Fibroblast of lung (primary cell): ENCODE results near the gene YIF1B. TPM values are rescaled to one million over a fixed set of nuclear protein-coding genes. Genes with fewer than 3 reads are reported as not detected.

Experiments used
- DNase-seq, 2 donors: peaks; one replicate each; pipeline versions ENCODE4 v3.0.0 to v3.0.0-alpha.2; 2010; ENCODE audit warnings: low read depth in 2 of 2
- H2AFZ ChIP-seq: 2 replicates; pipeline ENCODE4 v1.5.1; 2012; ENCODE audit warnings: low read length, control low read depth, inconsistent platforms
- H3K27ac ChIP-seq: 2 replicates; pipeline ENCODE4 v1.5.1; 2011; ENCODE audit warnings: low read length, control low read depth; ENCODE audit not compliant: insufficient read depth
- H3K27me3 ChIP-seq: 2 replicates; pipeline ENCODE4 v1.5.1; 2011; ENCODE audit warnings: mild to moderate bottlenecking, low read length; ENCODE audit not compliant: control insufficient read depth, insufficient read depth
- H3K36me3 ChIP-seq: 2 replicates; pipeline ENCODE4 v1.5.1; 2011; ENCODE audit warnings: low read length; ENCODE audit not compliant: control insufficient read depth, insufficient read depth
- H3K4me1 ChIP-seq: 2 replicates; pipeline ENCODE4 v1.5.1; 2011; ENCODE audit warnings: low read length; ENCODE audit not compliant: control insufficient read depth, insufficient read depth; ENCODE audit errors: extremely low read depth
- H3K4me2 ChIP-seq: 2 replicates; pipeline ENCODE4 v1.5.1; 2011; ENCODE audit warnings: low read length, control low read depth; ENCODE audit not compliant: insufficient read depth; ENCODE audit errors: extremely low read depth
- H3K4me3 ChIP-seq, 4 experiments: fragments of 200-600 bp in 1 of 4; sonication (generic) in 1 of 4; replicated peaks in 1 of 4; 2 replicates each; pipeline ENCODE4 v1.5.1; 2011 to 2016; ENCODE audit warnings: low read length in 4 of 4, low read depth in 3 of 4, mild to moderate bottlenecking in 3 of 4, control low read depth in 2 of 4, inconsistent platforms in 1 of 4, mixed read lengths in 1 of 4; ENCODE audit not compliant: insufficient read depth in 1 of 4; ENCODE audit errors: control extremely low read depth in 1 of 4
- H3K79me2 ChIP-seq: 2 replicates; pipeline ENCODE4 v1.5.1; 2012; ENCODE audit warnings: mild to moderate bottlenecking, low read length, inconsistent platforms; ENCODE audit not compliant: control insufficient read depth, insufficient read depth
- H3K9ac ChIP-seq: 2 replicates; pipeline ENCODE4 v1.5.1; 2011; ENCODE audit warnings: mild to moderate bottlenecking, low read length, control low read depth; ENCODE audit not compliant: insufficient read depth
- H3K9me3 ChIP-seq: 2 replicates; pipeline ENCODE4 v1.5.1; 2012; ENCODE audit warnings: low read depth, low read length; ENCODE audit not compliant: control insufficient read depth, insufficient read depth
- H4K20me1 ChIP-seq: 2 replicates; pipeline ENCODE4 v1.5.1; 2011; ENCODE audit warnings: low read length; ENCODE audit not compliant: control insufficient read depth, insufficient read depth; ENCODE audit errors: extremely low read depth
- EZH2 ChIP-seq: IDR thresholded peaks from 2 replicates; pipeline ENCODE4 v1.5.1; 2012; ENCODE audit warnings: low read length, control low read depth, mild to moderate bottlenecking; ENCODE audit errors: missing control alignments
- polyA plus RNA-seq, 2 donors: library from polyadenylated mRNA; depleted of rRNA in 1 of 2; stranded (reverse) in 1 of 2; unstranded in 1 of 2; fragments of >200 nt; gene quantifications; 2 replicates each; pipeline ENCODE4 v1.2.1, GENCODE V29; 2011 to 2012; ENCODE audit warnings: missing spikeins in 1 of 2
- total RNA-seq: library from RNA; depleted of rRNA; stranded (reverse); fragments of >200 nt; gene quantifications from 2 replicates; pipeline ENCODE4 v1.2.1, GENCODE V29; 2014
- TF ChIP-seq, protein P1 (sequence below), 2 donors: IDR thresholded peaks in 1 of 2; conservative IDR thresholded peaks in 1 of 2; 1 replicate in 1 of 2; 2 replicates in 1 of 2; pipeline ENCODE4 v1.5.1; 2011 to 2012; ENCODE audit warnings: low read length in 2 of 2, control low read depth in 1 of 2, inconsistent platforms in 1 of 2, low read depth in 1 of 2, mild to moderate bottlenecking in 1 of 2

The YIF1B gene
- total and polyA plus RNA-seq, 2 donors (not counting 1 experiment from before 2014, with no cell fraction given): 73.3 to 96.5 TPM

DNA sequence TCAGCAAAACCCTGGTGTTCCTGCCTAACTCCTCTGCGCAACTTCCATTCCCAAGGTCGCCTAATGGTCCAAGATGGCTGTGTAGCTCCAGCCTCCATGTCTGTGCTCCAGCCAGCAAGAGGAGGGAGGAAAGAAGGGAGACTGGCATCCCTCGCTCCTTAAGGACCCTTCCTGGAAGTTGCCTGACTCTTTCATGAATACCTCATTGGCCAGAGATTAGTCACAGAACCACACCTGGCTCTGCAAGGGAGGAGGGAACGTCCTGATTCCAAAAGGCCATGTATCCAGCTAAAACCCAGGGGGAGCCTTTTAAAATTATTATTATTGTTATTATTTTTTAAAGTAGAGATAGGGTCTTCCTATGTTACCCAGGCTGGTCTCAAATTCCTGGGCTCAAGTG is 8.7 kb upstream of the YIF1B start:
- H3K4me1 ChIP-seq: peaks cover 5% of the 10 kb centered on the region
- peaks cover 9% of the 10 kb centered on the region for H3K36me3 ChIP-seq
- DNase-seq: no peak
- H3K9ac ChIP-seq: no peak overlapping the region
- no peaks in the 10 kb centered on the region for H3K27me3 ChIP-seq
- H3K9me3 ChIP-seq: no peaks in the 10 kb centered on the region
- no peak overlapping the region for H3K27ac ChIP-seq
- H3K4me3 ChIP-seq: no peak overlapping the region
- no peaks in the 10 kb centered on the region for H4K20me1 ChIP-seq
- H3K79me2 ChIP-seq: peaks cover 26% of the 10 kb centered on the region
- H3K4me2 ChIP-seq: no peak overlapping the region
- H2AFZ ChIP-seq: no peak overlapping the region
- TF ChIP-seq, protein P1, sequence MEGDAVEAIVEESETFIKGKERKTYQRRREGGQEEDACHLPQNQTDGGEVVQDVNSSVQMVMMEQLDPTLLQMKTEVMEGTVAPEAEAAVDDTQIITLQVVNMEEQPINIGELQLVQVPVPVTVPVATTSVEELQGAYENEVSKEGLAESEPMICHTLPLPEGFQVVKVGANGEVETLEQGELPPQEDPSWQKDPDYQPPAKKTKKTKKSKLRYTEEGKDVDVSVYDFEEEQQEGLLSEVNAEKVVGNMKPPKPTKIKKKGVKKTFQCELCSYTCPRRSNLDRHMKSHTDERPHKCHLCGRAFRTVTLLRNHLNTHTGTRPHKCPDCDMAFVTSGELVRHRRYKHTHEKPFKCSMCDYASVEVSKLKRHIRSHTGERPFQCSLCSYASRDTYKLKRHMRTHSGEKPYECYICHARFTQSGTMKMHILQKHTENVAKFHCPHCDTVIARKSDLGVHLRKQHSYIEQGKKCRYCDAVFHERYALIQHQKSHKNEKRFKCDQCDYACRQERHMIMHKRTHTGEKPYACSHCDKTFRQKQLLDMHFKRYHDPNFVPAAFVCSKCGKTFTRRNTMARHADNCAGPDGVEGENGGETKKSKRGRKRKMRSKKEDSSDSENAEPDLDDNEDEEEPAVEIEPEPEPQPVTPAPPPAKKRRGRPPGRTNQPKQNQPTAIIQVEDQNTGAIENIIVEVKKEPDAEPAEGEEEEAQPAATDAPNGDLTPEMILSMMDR (conservative IDR thresholded peaks at IDR 0.05 in 1 of 2, IDR thresholded peaks at IDR 0.05 in 1 of 2; ENCODE audit: low read depth in 1 of 2, low read length in 2 of 2): no peak
- TF ChIP-seq EZH2: no peak

DNA sequence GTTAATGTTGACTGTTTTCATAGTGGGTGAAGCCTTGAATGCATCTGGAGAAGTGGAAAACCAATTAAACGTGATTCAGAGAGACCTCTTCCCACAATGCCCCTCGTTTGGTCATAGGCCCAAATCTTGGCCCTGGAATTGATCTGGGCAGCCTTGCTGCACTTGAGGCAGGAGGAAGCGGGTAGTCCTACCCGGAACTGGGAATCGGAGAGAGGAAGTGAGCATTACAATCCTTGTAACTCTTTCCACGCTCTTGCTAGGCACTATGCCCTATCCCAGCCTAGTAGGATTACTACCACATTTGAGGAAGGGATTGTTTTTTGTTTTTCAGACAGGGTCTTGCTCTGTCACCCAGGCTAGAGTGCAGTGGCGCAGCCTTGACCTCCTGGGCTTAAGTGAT is 7.5 kb upstream of the YIF1B start:
- no peak for TF ChIP-seq EZH2
- TF ChIP-seq, protein P1 (conservative IDR thresholded peaks at IDR 0.05 in 1 of 2, IDR thresholded peaks at IDR 0.05 in 1 of 2; ENCODE audit: low read depth in 1 of 2, low read length in 2 of 2): no peak
- peaks cover 26% of the 10 kb centered on the region for H3K79me2 ChIP-seq
- H3K4me2 ChIP-seq: no peak overlapping the region
- no peak for DNase-seq
- no peak overlapping the region for H3K9ac ChIP-seq
- H4K20me1 ChIP-seq: no peaks in the 10 kb centered on the region
- H3K4me1 ChIP-seq: peaks cover 12% of the 10 kb centered on the region
- no peak overlapping the region for H2AFZ ChIP-seq
- H3K27me3 ChIP-seq: no peaks in the 10 kb centered on the region
- no peaks in the 10 kb centered on the region for H3K9me3 ChIP-seq
- H3K4me3 ChIP-seq: no peak overlapping the region
- H3K36me3 ChIP-seq: peaks cover 9% of the 10 kb centered on the region
- no peak overlapping the region for H3K27ac ChIP-seq

DNA sequence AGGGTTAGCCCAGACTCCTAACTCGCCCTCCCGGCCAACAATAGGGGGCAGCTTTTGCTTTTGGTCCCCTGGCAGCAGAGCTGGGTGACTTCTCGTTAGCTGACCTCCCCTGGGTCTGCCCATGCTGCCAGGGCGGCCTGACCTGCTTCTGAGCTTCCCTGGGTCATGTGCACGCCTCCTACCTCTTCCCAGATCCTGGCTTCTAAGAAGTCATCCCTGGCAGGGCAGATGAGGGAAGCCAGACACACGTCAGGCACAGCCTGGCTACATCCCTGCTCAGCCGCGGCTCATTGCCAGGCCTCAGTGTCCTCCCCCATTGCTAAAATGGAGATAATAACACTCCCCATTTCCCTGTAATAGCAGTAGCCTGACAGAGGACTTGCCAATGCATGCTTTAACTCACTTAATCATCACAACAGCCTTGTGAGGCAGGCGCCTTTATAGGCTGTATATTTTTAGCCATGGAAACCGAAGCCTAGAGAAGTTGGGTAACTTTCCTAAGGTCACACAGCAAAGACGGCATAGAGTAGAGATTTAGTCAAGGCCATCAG is 6.0 kb upstream of the YIF1B start:
- H3K4me3 ChIP-seq: peak overlapping the region in 3 of 4 experiments; percentile 3 to 71 (median 18)
- no peak for TF ChIP-seq EZH2
- TF ChIP-seq, protein P1 (conservative IDR thresholded peaks at IDR 0.05 in 1 of 2, IDR thresholded peaks at IDR 0.05 in 1 of 2; ENCODE audit: low read depth in 1 of 2, low read length in 2 of 2): no peak
- peak overlapping the region; percentile 40 for H3K27ac ChIP-seq
- peaks cover 12% of the 10 kb centered on the region for H3K4me1 ChIP-seq
- peak; percentile 25 to 46 for DNase-seq
- H2AFZ ChIP-seq: no peak overlapping the region
- no peaks in the 10 kb centered on the region for H4K20me1 ChIP-seq
- no peaks in the 10 kb centered on the region for H3K9me3 ChIP-seq
- H3K36me3 ChIP-seq: peaks cover 5% of the 10 kb centered on the region
- H3K79me2 ChIP-seq: peaks cover 26% of the 10 kb centered on the region
- no peaks in the 10 kb centered on the region for H3K27me3 ChIP-seq
- H3K9ac ChIP-seq: peak overlapping the region; percentile 40
- peak overlapping the region; percentile 49 for H3K4me2 ChIP-seq
